GM12878 (cell line): ENCODE data around the gene DDIT4. TPM values are rescaled to one million over a fixed set of nuclear protein-coding genes. Genes with fewer than 3 reads are reported as not detected.

Experiments used
- CBX5 ChIP-seq: sonication (generic); IDR thresholded peaks from 2 replicates; pipeline ENCODE4 v1.6.1; 2016; ENCODE audit warnings: low read depth, moderate library complexity, mild to moderate bottlenecking, inconsistent platforms
- CHD1 ChIP-seq: IDR thresholded peaks from 2 replicates; pipeline ENCODE4 v1.6.1; 2012; ENCODE audit warnings: low read depth, low read length, improper control_type of control experiment
- CHD4 ChIP-seq: fragments of 200-600 bp; sonication (generic); IDR thresholded peaks from 2 replicates; pipeline ENCODE4 v1.6.1; 2016; ENCODE audit warnings: mild to moderate bottlenecking
- EGR1 ChIP-seq, 2 experiments: IDR thresholded peaks; 1 replicate in 1 of 2; 2 replicates in 1 of 2; pipeline ENCODE4 v1.6.1; 2011 to 2012; ENCODE audit warnings: low read depth in 2 of 2, low read length in 2 of 2, borderline replicate concordance in 1 of 2, mild to moderate bottlenecking in 1 of 2, moderate library complexity in 1 of 2
- EZH2 ChIP-seq: IDR thresholded peaks from 2 replicates; pipeline ENCODE4 v1.6.1; 2012; ENCODE audit warnings: low read depth, mild to moderate bottlenecking, control low read depth, inconsistent platforms, low read length, borderline replicate concordance; ENCODE audit not compliant: control insufficient read depth
- FOXK2 ChIP-seq: fragments of 450-650 bp; IDR thresholded peaks from 2 replicates; pipeline ENCODE4 v1.6.1; 2017; ENCODE audit warnings: mild to moderate bottlenecking, moderate library complexity
- KAT2A ChIP-seq: conservative IDR thresholded peaks from 2 replicates; pipeline ENCODE4 v1.6.1; 2011; ENCODE audit warnings: low read depth, low read length; ENCODE audit not compliant: control insufficient read depth
- MEF2A ChIP-seq: IDR thresholded peaks from 2 replicates; pipeline ENCODE4 v1.6.1; 2011; ENCODE audit warnings: low read depth, mild to moderate bottlenecking, low read length, moderate library complexity; ENCODE audit not compliant: insufficient read depth
- MEF2B ChIP-seq: fragments of 450-650 bp; IDR thresholded peaks from 2 replicates; pipeline ENCODE4 v1.6.1; 2018; ENCODE audit warnings: mild to moderate bottlenecking, moderate library complexity; ENCODE audit not compliant: partially characterized antibody, poor library complexity, severe bottlenecking
- SIN3A ChIP-seq: IDR thresholded peaks from 2 replicates; pipeline ENCODE4 v1.6.1; 2012; ENCODE audit warnings: low read depth, low read length, improper control_type of control experiment
- SRF ChIP-seq, 2 experiments: IDR thresholded peaks; 2 replicates each; pipeline ENCODE4 v1.6.1; 2011; ENCODE audit warnings: low read depth in 2 of 2, low read length in 2 of 2, mild to moderate bottlenecking in 1 of 2, moderate library complexity in 1 of 2
- TAF1 ChIP-seq: IDR thresholded peaks from 2 replicates; pipeline ENCODE4 v1.6.1; 2011; ENCODE audit warnings: mild to moderate bottlenecking, low read depth, low read length, borderline replicate concordance
- TCF7 ChIP-seq: IDR thresholded peaks from 2 replicates; pipeline ENCODE4 v1.6.1; 2014; ENCODE audit warnings: antibody characterized with exemption, borderline replicate concordance
- ZNF24 ChIP-seq: fragments of 450-650 bp; IDR thresholded peaks from 2 replicates; pipeline ENCODE4 v1.6.1; 2017; ENCODE audit warnings: antibody characterized with exemption, mild to moderate bottlenecking
- ZNF622 ChIP-seq: fragments of 450-650 bp; IDR thresholded peaks from 2 replicates; pipeline ENCODE4 v1.6.1; 2017; ENCODE audit warnings: mild to moderate bottlenecking, inconsistent platforms
- polyA plus RNA-seq, 11 experiments: library from polyadenylated mRNA; depleted of rRNA in 4 of 11; unstranded in 6 of 11; stranded (reverse) in 5 of 11; fragments of >200 nt; fragmentation: Nextera tagmentation in 4 of 11; fragmentation: Illumina TruSeq in 1 of 11; extraction: Ambion mirVana in 4 of 11; extraction: Trizol in 1 of 11; gene quantifications; 1 replicate in 1 of 11; 2 replicates in 10 of 11; pipeline versions ENCODE4 v1.2.1 to v1.2.3, GENCODE V29; 2011 to 2016; ENCODE audit warnings: inconsistent platforms in 2 of 11, missing spikeins in 2 of 11, low read depth in 1 of 11
- total RNA-seq, 4 experiments: library from RNA; depleted of rRNA in 3 of 4; stranded (reverse); fragments of >200 nt in 3 of 4; fragmentation: Illumina TruSeq in 1 of 4; extraction: Trizol in 1 of 4; gene quantifications; 2 replicates each; pipeline versions ENCODE4 v1.2.1 to v1.2.3, GENCODE V29; 2013 to 2021
- TF ChIP-seq, protein P1 (sequence below): fragments of 450-650 bp; IDR thresholded peaks from 2 replicates; pipeline ENCODE4 v1.6.1; 2014; ENCODE audit warnings: mild to moderate bottlenecking
- TF ChIP-seq, protein P2 (sequence below): fragments of 450-650 bp; IDR thresholded peaks from 2 replicates; pipeline ENCODE4 v1.6.1; 2017; ENCODE audit warnings: mild to moderate bottlenecking
- TF ChIP-seq, protein P3 (sequence below): fragments of 450-650 bp; formaldehyde crosslinking; IDR thresholded peaks from 2 replicates; pipeline ENCODE4 v1.4.0; 2022; ENCODE audit warnings: mild to moderate bottlenecking, moderate library complexity
- TF ChIP-seq, protein P4 (sequence below): fragments of 450-650 bp; IDR thresholded peaks from 2 replicates; pipeline ENCODE4 v1.6.1; 2017; ENCODE audit warnings: mild to moderate bottlenecking, moderate library complexity

The DDIT4 gene
- total and polyA plus RNA-seq, 10 of the 15 experiments (the other 5 are each of a cell fraction or from before 2014, with no cell fraction given): 2.1 to 277 (median 183) TPM

DNA sequence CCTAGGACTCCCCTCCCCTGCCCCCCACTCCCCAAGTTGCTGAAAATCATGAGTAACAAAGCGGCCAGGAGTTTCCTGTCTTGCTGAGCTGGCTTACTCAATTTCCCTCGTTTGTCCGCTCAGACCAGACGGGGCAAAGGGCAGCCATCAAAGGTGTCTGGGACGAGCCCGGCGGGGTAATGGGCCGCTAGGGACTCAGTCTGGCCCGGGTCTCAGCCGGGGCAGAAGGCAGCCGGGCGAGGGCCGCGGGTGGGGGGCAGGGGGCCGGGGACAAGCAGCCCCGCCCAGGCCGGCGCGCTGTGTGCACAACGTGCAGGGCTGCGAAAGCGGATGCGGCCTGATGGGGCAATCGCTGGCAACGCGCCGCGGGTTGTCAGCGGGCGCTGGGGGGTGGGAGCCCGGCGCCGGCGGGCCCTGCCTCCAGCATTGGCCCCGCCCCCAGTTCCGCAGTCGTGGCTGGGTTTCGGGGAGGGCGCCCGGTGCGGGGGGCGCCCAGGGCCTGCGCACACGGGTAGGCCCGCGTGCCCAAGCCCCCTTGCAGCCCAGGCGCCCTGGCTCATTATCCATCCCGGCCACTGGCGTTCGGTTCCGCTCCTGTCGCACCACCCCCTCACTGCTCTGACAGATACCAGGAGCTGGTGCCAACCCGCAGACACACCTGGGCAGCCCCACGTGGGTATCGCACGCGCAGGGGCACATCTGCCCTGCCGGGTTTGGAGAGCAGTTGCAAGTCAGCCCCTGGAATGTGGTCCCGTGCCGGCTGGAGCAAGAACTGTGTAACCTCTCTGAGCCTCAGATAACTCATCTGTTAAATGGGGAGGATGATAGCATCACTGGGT lies 45.9 kb downstream of the DDIT4 start (continued):
- TF ChIP-seq, protein P1, sequence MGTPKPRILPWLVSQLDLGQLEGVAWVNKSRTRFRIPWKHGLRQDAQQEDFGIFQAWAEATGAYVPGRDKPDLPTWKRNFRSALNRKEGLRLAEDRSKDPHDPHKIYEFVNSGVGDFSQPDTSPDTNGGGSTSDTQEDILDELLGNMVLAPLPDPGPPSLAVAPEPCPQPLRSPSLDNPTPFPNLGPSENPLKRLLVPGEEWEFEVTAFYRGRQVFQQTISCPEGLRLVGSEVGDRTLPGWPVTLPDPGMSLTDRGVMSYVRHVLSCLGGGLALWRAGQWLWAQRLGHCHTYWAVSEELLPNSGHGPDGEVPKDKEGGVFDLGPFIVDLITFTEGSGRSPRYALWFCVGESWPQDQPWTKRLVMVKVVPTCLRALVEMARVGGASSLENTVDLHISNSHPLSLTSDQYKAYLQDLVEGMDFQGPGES: no peak
- TF ChIP-seq MEF2B (peak; percentile 46), ZNF622 (no peak), TCF7 (no peak), KAT2A (no peak), MEF2A (no peak), SRF (IDR thresholded peaks at IDR 0.05; ENCODE audit: low read depth in 2 of 2, low read length in 2 of 2) (peak in 1 of 2 experiments; percentile 27; a peak in 1 of 4 replicates), SIN3A (no peak), TAF1 (peak; percentile 54; the same call in 1 of the 2 replicates), CBX5 (no peak), FOXK2 (no peak), CHD1 (0 out of 2 replicates have a peak, but pooled peaks have one; percentile 33), EZH2 (no peak), ZNF24 (peak; percentile 60; the same call in 1 of the 2 replicates), EGR1 (IDR thresholded peaks at IDR 0.05; ENCODE audit: borderline replicate concordance in 1 of 2, low read depth in 2 of 2, low read length in 2 of 2) (no peak; a peak in 1 of 3 replicates), CHD4 (no peak)
- TF ChIP-seq, protein P2, sequence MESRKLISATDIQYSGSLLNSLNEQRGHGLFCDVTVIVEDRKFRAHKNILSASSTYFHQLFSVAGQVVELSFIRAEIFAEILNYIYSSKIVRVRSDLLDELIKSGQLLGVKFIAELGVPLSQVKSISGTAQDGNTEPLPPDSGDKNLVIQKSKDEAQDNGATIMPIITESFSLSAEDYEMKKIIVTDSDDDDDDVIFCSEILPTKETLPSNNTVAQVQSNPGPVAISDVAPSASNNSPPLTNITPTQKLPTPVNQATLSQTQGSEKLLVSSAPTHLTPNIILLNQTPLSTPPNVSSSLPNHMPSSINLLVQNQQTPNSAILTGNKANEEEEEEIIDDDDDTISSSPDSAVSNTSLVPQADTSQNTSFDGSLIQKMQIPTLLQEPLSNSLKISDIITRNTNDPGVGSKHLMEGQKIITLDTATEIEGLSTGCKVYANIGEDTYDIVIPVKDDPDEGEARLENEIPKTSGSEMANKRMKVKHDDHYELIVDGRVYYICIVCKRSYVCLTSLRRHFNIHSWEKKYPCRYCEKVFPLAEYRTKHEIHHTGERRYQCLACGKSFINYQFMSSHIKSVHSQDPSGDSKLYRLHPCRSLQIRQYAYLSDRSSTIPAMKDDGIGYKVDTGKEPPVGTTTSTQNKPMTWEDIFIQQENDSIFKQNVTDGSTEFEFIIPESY: no peak
- TF ChIP-seq, protein P3, sequence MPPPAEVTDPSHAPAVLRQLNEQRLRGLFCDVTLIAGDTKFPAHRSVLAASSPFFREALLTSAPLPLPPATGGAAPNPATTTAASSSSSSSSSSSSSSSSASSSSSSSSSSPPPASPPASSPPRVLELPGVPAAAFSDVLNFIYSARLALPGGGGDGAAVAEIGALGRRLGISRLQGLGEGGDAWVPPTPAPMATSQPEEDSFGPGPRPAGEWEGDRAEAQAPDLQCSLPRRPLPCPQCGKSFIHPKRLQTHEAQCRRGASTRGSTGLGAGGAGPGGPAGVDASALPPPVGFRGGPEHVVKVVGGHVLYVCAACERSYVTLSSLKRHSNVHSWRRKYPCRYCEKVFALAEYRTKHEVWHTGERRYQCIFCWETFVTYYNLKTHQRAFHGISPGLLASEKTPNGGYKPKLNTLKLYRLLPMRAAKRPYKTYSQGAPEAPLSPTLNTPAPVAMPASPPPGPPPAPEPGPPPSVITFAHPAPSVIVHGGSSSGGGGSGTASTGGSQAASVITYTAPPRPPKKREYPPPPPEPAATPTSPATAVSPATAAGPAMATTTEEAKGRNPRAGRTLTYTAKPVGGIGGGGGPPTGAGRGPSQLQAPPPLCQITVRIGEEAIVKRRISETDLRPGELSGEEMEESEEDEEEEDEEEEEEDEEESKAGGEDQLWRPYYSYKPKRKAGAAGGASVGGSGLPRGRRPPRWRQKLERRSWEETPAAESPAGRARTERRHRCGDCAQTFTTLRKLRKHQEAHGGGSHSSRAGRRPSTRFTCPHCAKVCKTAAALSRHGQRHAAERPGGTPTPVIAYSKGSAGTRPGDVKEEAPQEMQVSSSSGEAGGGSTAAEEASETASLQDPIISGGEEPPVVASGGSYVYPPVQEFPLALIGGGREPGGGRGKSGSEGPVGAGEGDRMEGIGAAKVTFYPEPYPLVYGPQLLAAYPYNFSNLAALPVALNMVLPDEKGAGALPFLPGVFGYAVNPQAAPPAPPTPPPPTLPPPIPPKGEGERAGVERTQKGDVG (CRISPR knock-in tag): no peak
- TF ChIP-seq, protein P4, sequence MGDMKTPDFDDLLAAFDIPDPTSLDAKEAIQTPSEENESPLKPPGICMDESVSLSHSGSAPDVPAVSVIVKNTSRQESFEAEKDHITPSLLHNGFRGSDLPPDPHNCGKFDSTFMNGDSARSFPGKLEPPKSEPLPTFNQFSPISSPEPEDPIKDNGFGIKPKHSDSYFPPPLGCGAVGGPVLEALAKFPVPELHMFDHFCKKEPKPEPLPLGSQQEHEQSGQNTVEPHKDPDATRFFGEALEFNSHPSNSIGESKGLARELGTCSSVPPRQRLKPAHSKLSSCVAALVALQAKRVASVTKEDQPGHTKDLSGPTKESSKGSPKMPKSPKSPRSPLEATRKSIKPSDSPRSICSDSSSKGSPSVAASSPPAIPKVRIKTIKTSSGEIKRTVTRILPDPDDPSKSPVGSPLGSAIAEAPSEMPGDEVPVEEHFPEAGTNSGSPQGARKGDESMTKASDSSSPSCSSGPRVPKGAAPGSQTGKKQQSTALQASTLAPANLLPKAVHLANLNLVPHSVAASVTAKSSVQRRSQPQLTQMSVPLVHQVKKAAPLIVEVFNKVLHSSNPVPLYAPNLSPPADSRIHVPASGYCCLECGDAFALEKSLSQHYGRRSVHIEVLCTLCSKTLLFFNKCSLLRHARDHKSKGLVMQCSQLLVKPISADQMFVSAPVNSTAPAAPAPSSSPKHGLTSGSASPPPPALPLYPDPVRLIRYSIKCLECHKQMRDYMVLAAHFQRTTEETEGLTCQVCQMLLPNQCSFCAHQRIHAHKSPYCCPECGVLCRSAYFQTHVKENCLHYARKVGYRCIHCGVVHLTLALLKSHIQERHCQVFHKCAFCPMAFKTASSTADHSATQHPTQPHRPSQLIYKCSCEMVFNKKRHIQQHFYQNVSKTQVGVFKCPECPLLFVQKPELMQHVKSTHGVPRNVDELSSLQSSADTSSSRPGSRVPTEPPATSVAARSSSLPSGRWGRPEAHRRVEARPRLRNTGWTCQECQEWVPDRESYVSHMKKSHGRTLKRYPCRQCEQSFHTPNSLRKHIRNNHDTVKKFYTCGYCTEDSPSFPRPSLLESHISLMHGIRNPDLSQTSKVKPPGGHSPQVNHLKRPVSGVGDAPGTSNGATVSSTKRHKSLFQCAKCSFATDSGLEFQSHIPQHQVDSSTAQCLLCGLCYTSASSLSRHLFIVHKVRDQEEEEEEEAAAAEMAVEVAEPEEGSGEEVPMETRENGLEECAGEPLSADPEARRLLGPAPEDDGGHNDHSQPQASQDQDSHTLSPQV: peak; percentile 84
